Activated CD8-positive, alpha-beta memory T cell treated with anti-CD3 and anti-CD28 coated beads, Interleukin-2, amount 50 U/mL, for 1 hour (primary cell): ENCODE measurements around the gene STK33.

Source experiments
- DNase-seq: peaks from one replicate; pipeline ENCODE4 v3.0.0-alpha.2; 2020; ENCODE audit errors: extremely low read depth

The STK33 gene

DNA sequence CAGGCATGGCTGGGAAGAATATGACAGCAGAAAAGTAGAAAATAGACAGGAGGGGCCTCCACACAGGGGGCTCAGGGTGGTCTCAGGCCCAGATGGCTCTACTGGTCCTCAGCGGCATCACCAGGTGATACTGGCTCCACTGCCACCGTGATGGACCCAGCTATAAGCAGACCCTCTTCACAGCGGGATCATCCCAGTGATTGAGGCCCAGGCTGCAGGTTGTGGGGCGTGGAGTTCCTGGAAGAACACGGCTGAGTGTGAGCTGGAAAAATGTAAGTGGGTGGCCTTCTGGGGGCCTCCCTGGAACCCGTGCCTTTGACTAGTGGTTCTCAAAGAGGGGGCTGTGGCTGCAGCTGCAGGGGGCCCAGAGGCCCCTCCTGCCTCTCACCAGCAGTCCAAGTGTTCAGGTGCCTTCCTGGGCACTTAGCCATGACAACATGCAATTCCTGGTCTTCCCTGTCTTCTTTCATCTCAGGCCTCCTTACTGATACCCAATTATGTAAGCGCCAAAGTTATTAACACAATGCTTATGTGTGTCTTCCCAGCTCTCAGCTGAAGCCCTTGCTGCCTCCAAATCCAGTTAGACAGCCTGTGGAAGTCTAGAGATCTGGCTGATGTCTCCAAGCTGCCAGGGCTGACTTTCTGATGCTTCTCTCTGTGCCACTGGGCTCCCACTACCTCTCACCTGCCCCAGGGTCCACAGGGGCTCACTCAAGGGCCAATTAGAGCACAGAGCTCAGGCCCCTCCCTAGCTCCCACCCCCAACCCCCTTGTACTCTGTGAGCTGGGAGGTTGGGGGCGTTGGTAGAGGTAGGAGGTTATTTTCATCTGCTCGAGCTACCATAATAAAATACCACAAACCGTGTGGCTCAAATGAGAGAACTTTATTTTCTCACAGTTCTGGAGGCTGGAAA, 220.3 kb downstream of the STK33 start:
- no peak for DNase-seq

- no peak for DNase-seq
These were observed 221.2 kb downstream of the STK33 start for GRCh38 chr11:8372641-8373381.

DNA sequence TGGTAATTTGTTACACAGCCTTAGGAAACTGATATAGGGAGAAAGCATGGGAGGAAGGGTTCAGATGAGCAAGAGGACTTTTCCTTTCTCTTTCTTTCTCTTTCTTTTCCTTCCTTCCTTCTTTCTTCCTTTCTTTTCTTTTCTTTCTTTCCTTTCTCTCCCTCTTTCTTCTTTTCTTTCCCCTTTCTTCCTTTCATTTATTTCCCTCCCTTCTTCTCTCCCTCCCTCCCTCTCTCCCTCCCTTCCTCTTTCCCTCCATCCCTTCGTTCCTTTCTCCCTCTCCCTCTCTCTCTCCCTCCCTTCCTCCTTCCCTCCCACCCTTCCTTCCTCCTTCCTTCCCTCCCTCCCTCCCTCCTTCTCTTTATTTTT, 222.5 kb downstream of the STK33 start:
- no peak for DNase-seq

- DNase-seq: no peak
These were observed 223.1 kb downstream of the STK33 start for GRCh38 chr11:8370812-8371515.

- DNase-seq: no peak
These were observed 224.3 kb downstream of the STK33 start for GRCh38 chr11:8369592-8370205.

GRCh38 chr11:8368772-8369171, 225.3 kb downstream of the STK33 start:
- no peak for DNase-seq

- DNase-seq: no peak
These were observed 225.8 kb downstream of the STK33 start for GRCh38 chr11:8368194-8368593.

- no peak for DNase-seq
These were observed 227.7 kb downstream of the STK33 start for GRCh38 chr11:8366316-8366715.

DNA sequence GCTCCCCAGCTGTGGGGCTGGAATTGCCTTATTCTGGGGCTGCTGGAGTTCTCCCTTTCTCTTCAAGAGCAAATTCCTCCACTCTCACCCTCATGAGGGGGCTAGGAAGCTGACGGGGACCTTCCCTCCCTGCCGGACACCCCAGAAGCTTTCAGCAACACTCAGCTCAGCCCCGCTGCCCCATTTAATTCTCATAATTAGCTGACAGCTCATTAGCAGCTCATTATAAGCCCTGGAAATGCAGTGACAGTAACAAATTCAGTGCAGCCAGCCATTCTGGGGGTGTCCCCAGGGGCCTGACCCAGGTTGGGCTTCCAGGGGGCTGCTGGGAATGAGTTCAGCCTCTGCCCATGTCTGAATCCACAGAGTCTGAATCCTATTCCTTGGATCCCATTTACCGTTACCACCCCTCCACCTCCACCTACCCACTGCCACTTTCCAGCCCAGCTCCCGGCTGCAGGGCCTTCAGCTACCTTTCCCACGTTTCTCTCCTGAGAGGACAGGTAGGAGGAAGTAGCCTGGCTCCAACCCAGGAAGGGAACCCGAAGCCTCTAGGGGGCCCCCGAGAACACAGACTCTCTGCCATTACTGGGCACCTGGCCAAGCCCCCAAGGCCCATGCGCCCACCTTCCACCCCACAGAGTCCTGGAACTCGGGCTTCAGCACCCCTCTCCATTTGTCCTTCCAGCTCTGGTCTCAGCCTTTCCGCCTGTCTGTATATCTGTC, 228.6 kb downstream of the STK33 start:
- DNase-seq: no peak

DNA sequence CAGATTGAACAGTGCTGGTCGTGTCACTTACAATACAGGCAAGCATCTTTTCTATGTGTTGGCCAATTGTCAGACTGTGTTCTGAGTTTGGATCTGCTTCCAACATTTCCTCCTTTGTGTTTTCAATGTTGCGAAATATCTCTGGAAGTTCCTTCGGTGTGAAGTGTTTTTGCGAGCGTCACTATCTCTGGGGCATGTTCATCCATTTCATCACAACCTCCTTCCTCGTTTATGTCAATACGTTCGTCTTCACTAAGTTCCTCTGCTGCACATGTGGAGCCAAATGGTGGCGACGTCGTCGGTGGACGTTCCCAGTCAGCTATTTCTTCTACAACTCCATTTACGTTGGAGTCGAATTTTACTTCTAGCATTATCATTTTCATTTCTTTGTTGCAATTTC, 230.1 kb downstream of the STK33 start:
- DNase-seq: no peak

DNA sequence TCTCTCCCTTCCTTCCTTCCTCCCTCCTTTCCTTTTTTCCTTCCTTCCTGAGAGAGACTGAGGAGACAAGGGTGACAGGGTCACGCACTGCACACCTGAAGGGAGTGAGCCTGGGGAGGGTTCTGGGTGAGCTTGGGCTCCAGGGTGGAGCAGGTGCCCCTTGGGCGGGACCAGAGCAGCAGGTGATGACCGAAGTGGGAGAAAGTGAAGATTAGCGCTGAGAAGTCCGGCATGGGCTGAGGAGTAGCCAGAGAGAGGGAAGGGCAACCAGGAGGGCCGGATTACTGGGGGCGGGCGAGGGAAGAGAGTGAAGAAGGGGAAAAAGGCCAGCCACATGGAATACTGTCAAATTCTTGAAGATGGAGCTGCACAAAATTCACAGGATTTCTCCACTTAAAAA, 231.1 kb downstream of the STK33 start:
- no peak for DNase-seq

DNA sequence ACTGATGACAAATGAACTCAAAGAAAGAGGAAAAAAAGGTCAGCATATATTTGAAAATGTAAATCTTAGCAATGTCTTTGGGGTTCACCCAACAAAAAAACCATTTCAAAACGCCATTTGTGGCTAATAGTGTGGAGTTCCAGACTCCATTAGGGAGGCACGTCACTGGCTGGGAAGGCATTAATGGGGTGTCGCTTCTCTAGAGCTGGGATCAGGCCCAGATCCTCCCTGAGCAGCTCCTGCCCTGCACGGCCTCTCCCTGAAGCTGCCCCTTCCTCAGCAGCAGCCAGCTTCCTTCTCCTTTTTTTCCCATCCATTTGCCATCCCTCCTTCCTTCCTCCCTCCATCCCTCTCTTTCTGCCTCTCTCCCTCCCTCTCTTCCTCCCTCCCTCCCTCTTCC, 231.5 kb downstream of the STK33 start:
- no peak for DNase-seq

GRCh38 chr11:8361664-8362210, 232.3 kb downstream of the STK33 start:
- DNase-seq: no peak

DNA sequence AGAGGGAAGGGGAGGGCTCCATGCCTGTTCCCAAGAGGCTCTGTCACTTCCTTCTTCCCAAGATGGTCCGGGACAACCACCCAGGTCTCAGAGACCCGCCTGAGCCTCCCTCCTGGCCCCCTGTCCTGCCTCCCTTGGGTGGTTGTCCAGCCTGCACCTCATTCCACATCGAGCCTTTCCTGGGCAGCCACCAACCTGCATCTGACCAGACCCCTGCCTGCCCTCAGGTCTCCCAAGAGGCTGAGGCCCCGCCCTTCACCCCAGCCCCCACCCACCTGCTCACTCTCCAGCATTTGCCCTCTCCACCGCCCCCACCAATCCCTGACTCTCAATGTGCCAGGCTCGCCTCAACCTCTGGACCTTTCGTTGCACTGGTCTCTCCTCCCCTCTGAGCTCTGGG, 232.8 kb downstream of the STK33 start:
- no peak for DNase-seq

GRCh38 chr11:8360086-8360828, 233.8 kb downstream of the STK33 start:
- DNase-seq: no peak

- DNase-seq: no peak
These were observed 234.5 kb downstream of the STK33 start for GRCh38 chr11:8359521-8359920.

DNA sequence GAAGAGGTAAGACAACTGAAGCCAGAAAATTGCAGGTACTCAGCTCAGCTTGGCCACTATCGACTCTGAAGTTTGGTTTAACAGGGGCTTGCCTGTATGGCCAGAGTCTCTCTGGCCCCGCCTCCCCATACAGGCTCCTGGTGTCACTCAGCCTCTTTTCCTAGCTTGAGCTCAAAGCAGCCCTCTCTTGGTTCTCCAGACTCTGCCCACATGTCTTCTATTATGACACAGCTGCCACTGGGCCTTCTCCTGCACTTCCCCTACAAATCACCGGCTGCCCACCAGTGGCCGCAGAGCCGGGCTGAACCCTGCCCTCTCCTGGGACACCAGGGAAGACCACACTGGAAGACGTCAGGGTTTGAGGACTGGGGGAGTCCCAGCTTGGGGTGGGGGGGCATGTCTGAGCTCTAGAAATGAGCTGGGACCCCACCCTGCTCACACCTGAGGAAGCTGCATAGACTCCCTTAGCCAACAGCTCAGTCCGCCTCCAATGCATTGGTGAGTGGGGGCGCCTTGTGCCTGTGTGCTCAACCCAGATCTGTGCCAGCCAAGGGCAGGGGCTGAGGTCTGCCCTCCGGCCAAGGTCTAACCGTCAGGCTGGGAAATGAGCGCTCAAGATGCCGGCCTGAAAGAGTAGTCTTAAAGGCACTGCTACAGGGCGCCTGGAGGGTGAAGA, 236.0 kb downstream of the STK33 start:
- no peak for DNase-seq

GRCh38 chr11:8357505-8357888, 236.5 kb downstream of the STK33 start:
- no peak for DNase-seq

DNA sequence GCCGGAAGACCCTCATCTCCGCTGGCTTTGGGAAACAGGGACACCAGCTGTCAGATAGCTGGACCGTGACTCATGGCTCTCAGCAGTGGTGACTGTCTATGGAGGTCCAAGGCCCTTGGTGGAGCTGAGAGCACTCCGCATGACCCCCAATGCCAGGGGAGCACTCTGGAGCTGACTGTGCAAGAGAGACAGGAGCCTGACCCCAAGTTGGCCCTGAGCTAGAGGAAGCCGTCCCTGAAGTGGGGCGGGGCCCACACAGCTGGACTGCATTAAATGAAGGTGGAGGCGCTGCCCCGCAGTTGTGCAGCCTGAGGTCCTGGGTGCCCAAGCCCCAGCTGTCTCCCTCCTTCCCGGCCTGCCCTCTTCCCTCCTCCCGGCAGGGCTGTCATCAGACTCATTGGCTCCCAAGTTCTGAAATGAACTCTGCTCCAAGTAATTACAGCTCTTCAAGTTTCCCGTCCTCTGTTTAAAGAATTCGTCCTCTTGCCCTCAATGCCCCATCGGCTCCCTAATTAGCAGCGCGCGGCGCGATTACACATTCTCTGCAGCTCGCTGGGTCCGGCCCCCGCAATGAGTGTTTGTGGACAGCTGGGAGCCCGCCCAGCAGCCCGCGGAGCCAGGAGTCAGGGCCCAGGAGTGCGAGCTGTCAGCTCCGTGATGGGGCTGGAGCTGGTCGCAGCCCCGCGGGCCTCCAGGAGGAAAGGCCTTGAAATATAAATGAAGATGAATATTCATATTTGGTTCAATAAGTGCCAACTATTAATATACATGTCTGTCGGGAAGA, 237.1 kb downstream of the STK33 start:
- DNase-seq: no peak
